ENCODE results near the gene DTX2.
"Not testable (repeated sequence)": the region's sequence is repeated elsewhere in the genome, so short reads cannot be mapped to it uniquely, and the experiment has no call there.

GRCh38 chr7:76498583-76499200 lies 37.2 kb downstream of the DTX2 start:
- not testable (repeated sequence) for TF ChIP-seq CTCF (IDR thresholded peaks at IDR 0.05; ENCODE audit: low read depth, low read length, poor library complexity, severe bottlenecking); EZH2phosphoT487 (IDR thresholded peaks at IDR 0.05; ENCODE audit: borderline replicate concordance, low read length)
